K562 (cell line): ENCODE measurements around the gene FGF1. TPM values are rescaled to one million over a fixed set of nuclear protein-coding genes. Genes with fewer than 3 reads are reported as not detected.

Experiments
- ATAC-seq: fragments of 200-7000 bp; cut with Tn5 transposase; 3 replicates; pipeline ENCODE4 v1.9.1; 2020; ENCODE audit warnings: moderate library complexity
- BruUV-seq: library from RNA; stranded (reverse); fragments of 400-500 nt; replicated peaks from 2 replicates; lab custom pipeline; 2021; lab: Mats Ljungman, UMichigan
- CTCF ChIA-PET: fragments of 300-600 bp; formaldehyde crosslinking; extraction: SDS; loops from one replicate; lab custom pipeline; 2021; ENCODE audit warnings: low intra/inter-chr PET ratio; lab: Yijun Ruan, JAX
- POLR2A ChIA-PET: fragments of 300-600, 350-650 bp; sonication (Branson Sonifier 250); formaldehyde crosslinking; extraction: SDS; loops from one replicate; lab custom pipeline; 2021; ENCODE audit warnings: antibody characterized with exemption, inconsistent platforms; lab: Yijun Ruan, JAX
- DNase-seq, 4 experiments: peaks; one replicate each; pipeline versions ENCODE4 v3.0.0 to v3.0.0-alpha.2; 2011 to 2018; ENCODE audit warnings: low spot score in 3 of 4, mixed read lengths in 3 of 4; ENCODE audit errors: extremely low read depth in 1 of 4
- FAIRE-seq: peaks from 2 replicates; lab custom pipeline; 2011; peaks lifted over from hg19 to GRCh38; lab: Jason Lieb, UNC
- H2AFZ ChIP-seq: 2 replicates; pipeline ENCODE4 v1.6.0; 2011; ENCODE audit warnings: low read depth, low read length, control low read depth, inconsistent platforms
- H3K27ac ChIP-seq: fragments of 200-600 bp; 3 replicates; pipeline ENCODE4 v1.8.0; 2011; ENCODE audit warnings: low read depth, mild to moderate bottlenecking, control low read depth, inconsistent platforms, low read length, moderate library complexity, mixed read lengths; ENCODE audit errors: extremely low read depth
- H3K27me3 ChIP-seq, 2 experiments: fragments of 300-600 bp in 1 of 2; 2 replicates in 1 of 2; 3 replicates in 1 of 2; pipeline versions ENCODE4 v1.6.0 to v1.8.0; 2011; ENCODE audit warnings: inconsistent platforms in 2 of 2, low read length in 2 of 2, mild to moderate bottlenecking in 1 of 2, mixed read lengths in 1 of 2, moderate library complexity in 1 of 2; ENCODE audit not compliant: control insufficient read depth in 2 of 2, insufficient read depth in 2 of 2
- H3K36me3 ChIP-seq: fragments of 300-600 bp; 3 replicates; pipeline ENCODE4 v1.8.0; 2011; ENCODE audit warnings: mild to moderate bottlenecking, low read length, inconsistent platforms; ENCODE audit not compliant: control insufficient read depth, insufficient read depth
- H3K4me1 ChIP-seq, 2 experiments: fragments of 200-600 bp in 1 of 2; replicated peaks in 1 of 2; 2 replicates in 1 of 2; 3 replicates in 1 of 2; pipeline versions ENCODE4 v1.5.1 to v1.8.0; 2011; ENCODE audit warnings: inconsistent platforms in 2 of 2, low read length in 2 of 2, mild to moderate bottlenecking in 1 of 2, mixed read lengths in 1 of 2, moderate library complexity in 1 of 2; ENCODE audit not compliant: control insufficient read depth in 2 of 2, insufficient read depth in 2 of 2
- H3K4me2 ChIP-seq: 2 replicates; pipeline ENCODE4 v1.6.1; 2011; ENCODE audit warnings: low read length, control low read depth, inconsistent platforms, mixed read lengths; ENCODE audit not compliant: insufficient read depth
- H3K4me3 ChIP-seq: fragments of 200-600 bp; sonication (generic), shearing (Covaris generic); 2 replicates; pipeline ENCODE4 v1.5.1; 2016; ENCODE audit warnings: control low read depth, inconsistent platforms
- H3K79me2 ChIP-seq: fragments of 200-600 bp; 3 replicates; pipeline ENCODE4 v1.8.0; 2011; ENCODE audit warnings: low read length, inconsistent platforms; ENCODE audit not compliant: control insufficient read depth, insufficient read depth
- H3K9ac ChIP-seq, 2 experiments: 2 replicates each; pipeline versions ENCODE4 v1.6.0 to v1.6.1; 2011; ENCODE audit warnings: low read depth in 2 of 2, low read length in 2 of 2, control low read depth in 1 of 2, inconsistent platforms in 1 of 2, mild to moderate bottlenecking in 1 of 2, mixed read lengths in 1 of 2; ENCODE audit not compliant: insufficient read depth in 1 of 2
- H3K9me1 ChIP-seq: one replicate; pipeline ENCODE4 v1.6.0; 2011; ENCODE audit warnings: inconsistent platforms, mild to moderate bottlenecking, low read length, moderate library complexity; ENCODE audit not compliant: control insufficient read depth, insufficient read depth
- H3K9me3 ChIP-seq: replicated peaks from 2 replicates; pipeline ENCODE4 v1.5.1; 2011; ENCODE audit warnings: low read depth, low read length, inconsistent platforms; ENCODE audit not compliant: control insufficient read depth, insufficient read depth
- H4K20me1 ChIP-seq: replicated peaks from 2 replicates; pipeline ENCODE4 v1.6.1; 2011; ENCODE audit warnings: low read length, inconsistent platforms, mixed read lengths; ENCODE audit not compliant: control insufficient read depth, insufficient read depth
- LEF1 ChIP-seq: fragments of 450-650 bp; IDR thresholded peaks from 2 replicates; pipeline ENCODE4 v1.6.1; 2016; ENCODE audit warnings: mild to moderate bottlenecking
- ZBTB12 ChIP-seq: fragments of 250-450 bp; sonication (Bioruptor Pico); IDR thresholded peaks from 2 replicates; pipeline ENCODE4 v1.4.0; 2020
- ZNF512 ChIP-seq: IDR thresholded peaks from 2 replicates; pipeline ENCODE4 v1.6.1; 2016; ENCODE audit warnings: missing genetic modification characterization, missing compliant biosample characterization
- WGBS: fragments of 100-300 bp; shearing (Covaris generic); methylation state at CpG from one replicate; pipeline ENCODE4 v1.1.6; 2016; ENCODE audit warnings: low coverage, mixed read lengths; ENCODE audit not compliant: insufficient coverage; ENCODE audit errors: missing lambda C conversion rate; 5-methylcytosine and 5-hydroxymethylcytosine counted together
- in situ Hi-C: fragments of 300-500 bp; cut with MboI; formaldehyde crosslinking; loops from 4 replicates; pipeline ENCODE4 v1.15.0; 2018; ENCODE audit warnings: inconsistent platforms, mixed read lengths
- intact Hi-C: fragments of 100-400 bp; cut with micrococcal nuclease; formaldehyde crosslinking; loops from 2 replicates; pipeline ENCODE4 v1.14.2; 2022
- polyA plus RNA-seq, 8 experiments: library from polyadenylated mRNA; depleted of rRNA in 4 of 8; stranded (reverse) in 5 of 8; unstranded in 3 of 8; fragments of >200 nt; fragmentation: Nextera tagmentation in 2 of 8; fragmentation: Illumina TruSeq in 1 of 8; extraction: Ambion mirVana in 2 of 8; extraction: Trizol in 1 of 8; gene quantifications; 2 replicates each; pipeline versions ENCODE4 v1.2.1 to v1.2.3, GENCODE V29; 2011 to 2014; ENCODE audit warnings: inconsistent platforms in 1 of 8, missing spikeins in 1 of 8
- total RNA-seq, 7 experiments: library from RNA; depleted of rRNA in 6 of 7; stranded (reverse); fragments of >200 nt in 6 of 7; fragmentation: Illumina TruSeq in 2 of 7; extraction: Trizol in 2 of 7; gene quantifications; 2 replicates each; pipeline versions ENCODE4 v1.2.1 to v1.2.3, GENCODE V29; 2011 to 2021; ENCODE audit warnings: low replicate concordance in 1 of 7

The FGF1 gene
- total and polyA plus RNA-seq, 9 of the 15 experiments (the other 6 are each of a cell fraction or from before 2014, with no cell fraction given) = not detected

GRCh38 chr5:142645456-142645855 is 40.4 kb downstream of the FGF1 start:
- Histone ChIP-seq H3K9me3 (no peaks in the 10 kb centered on the region), H3K4me2 (no peak overlapping the region), H3K27ac (no peak overlapping the region), H3K9me1 (no peaks in the 10 kb centered on the region), H3K36me3 (no peaks in the 10 kb centered on the region), H4K20me1 (no peaks in the 10 kb centered on the region), H3K27me3 (peaks cover 8 to 21% of the 10 kb centered on the region in 2 experiments; a peak in 4 of 5 replicates), H3K79me2 (no peaks in the 10 kb centered on the region), H3K9ac (no peak overlapping the region), H2AFZ (no peak overlapping the region), H3K4me3 (no peak overlapping the region), H3K4me1 (no peaks in the 10 kb centered on the region)
- FAIRE-seq (no peak), DNase-seq (no peak), ATAC-seq (no peak)
- TF ChIP-seq LEF1 = no peak
- TF ChIP-seq ZBTB12 (CRISPR knock-in tag) = no peak
- no peak for TF ChIP-seq ZNF512 (tag)
- 0% methylated on average over 1 of the region's 1 CpG for WGBS
- POLR2A ChIA-PET = interaction anchor here (0.5 kb wide), 1 partner anchor 633 kb away, joined by 3 read pairs; the partner anchor contains the start of gene GNPDA1
- intact Hi-C loops (no loop called here), in situ Hi-C loops (no loop called here)
- CTCF ChIA-PET = no interaction called here
- BruUV-seq = no TSS peak
